ENCODE measurements around the gene SYP.

- TF ChIP-seq CTCF (IDR thresholded peaks at IDR 0.05; ENCODE audit: insufficient read depth, low read depth, low read length) (no peak), EZH2 (IDR thresholded peaks at IDR 0.05; ENCODE audit: insufficient read depth, low read length) (no peak)
These were observed 2.0 kb upstream of the SYP start for GRCh38 chrX:49202022-49202421.
